ENCODE data around the gene CREG1.

DNA sequence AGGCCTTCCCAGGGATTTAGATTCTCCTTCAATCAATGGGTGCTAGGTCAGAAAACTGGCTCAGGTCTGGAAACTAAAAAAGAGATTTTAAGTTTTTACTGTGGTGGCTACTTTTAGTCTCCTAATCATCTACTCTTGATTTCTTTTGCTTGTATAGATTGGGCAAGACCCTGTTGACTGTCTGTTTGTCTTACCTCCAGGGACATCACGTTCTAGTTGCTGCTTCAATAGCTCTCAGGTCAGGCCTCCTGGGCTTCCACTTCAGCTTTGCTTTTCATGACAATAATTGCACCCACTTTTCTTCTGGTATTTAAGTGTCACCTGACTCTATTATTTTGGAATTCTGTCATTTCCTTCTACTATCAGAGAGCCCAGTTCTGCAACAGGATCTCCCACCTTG, 28.5 kb upstream of the CREG1 start:
- TF ChIP-seq POLR2A (IDR thresholded peaks at IDR 0.05; ENCODE audit: low read length), result no peak
- no peak for TF ChIP-seq GATA1 (IDR thresholded peaks at IDR 0.05; ENCODE audit: low read depth, low read length)
